ENCODE results near the gene RRAD.

Gene RRAD

DNA sequence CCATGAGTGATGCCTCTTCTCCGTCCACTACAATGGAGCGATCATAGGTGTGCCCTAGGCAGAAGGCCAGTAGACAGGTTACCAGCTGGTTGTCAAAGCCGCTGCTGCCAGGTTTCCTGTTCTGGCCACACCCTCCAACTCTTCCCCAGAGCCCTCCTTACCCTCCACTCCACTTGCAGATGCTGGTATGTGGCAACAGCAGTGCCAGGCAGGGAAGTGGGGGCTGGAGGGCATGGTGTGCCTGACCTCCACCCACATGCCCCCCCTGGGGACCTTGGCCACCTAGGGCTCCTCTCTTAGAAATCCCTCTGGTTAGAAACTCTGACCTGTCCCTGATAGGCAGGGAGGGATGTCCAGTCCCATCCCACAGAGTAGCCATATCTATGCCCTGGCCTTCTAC is 1.5 kb downstream of the RRAD start:
- TF ChIP-seq, protein P1, sequence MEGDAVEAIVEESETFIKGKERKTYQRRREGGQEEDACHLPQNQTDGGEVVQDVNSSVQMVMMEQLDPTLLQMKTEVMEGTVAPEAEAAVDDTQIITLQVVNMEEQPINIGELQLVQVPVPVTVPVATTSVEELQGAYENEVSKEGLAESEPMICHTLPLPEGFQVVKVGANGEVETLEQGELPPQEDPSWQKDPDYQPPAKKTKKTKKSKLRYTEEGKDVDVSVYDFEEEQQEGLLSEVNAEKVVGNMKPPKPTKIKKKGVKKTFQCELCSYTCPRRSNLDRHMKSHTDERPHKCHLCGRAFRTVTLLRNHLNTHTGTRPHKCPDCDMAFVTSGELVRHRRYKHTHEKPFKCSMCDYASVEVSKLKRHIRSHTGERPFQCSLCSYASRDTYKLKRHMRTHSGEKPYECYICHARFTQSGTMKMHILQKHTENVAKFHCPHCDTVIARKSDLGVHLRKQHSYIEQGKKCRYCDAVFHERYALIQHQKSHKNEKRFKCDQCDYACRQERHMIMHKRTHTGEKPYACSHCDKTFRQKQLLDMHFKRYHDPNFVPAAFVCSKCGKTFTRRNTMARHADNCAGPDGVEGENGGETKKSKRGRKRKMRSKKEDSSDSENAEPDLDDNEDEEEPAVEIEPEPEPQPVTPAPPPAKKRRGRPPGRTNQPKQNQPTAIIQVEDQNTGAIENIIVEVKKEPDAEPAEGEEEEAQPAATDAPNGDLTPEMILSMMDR (conservative IDR thresholded peaks at IDR 0.05; ENCODE audit: low read depth, low read length) = no peak
- H3K4me3 ChIP-seq (ENCODE audit: low read length) = peak overlapping the region; percentile 52
- no peak for DNase-seq (ENCODE audit: low read depth)

DNA sequence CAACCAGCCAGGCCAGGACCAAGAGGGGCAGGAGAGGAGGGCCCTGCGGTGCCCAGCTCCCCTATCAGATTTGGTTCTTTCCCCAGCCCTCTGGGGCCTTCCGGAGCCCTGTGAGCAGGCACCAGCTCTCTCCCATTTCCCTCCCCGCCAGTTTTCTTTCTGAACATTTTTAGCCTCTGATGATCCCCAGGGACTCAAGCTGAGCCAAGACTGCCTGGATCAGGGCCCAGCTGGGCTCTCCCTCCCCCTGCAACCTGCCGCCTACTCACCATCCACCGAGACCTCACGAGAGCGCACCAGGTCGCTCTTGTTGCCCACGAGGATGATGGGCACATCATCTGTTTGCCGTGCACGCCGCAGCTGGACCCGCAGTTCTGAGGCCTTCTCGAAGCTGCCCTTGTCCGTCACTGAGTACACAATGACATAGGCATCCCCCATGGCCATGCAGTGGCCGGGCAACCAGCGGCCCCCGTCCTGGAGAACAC is 2.0 kb downstream of the RRAD start:
- H3K4me3 ChIP-seq (ENCODE audit: low read length) = peak overlapping the region; percentile 15
- TF ChIP-seq, protein P1 (conservative IDR thresholded peaks at IDR 0.05; ENCODE audit: low read depth, low read length) = no peak
- DNase-seq (ENCODE audit: low read depth) = no peak

DNA sequence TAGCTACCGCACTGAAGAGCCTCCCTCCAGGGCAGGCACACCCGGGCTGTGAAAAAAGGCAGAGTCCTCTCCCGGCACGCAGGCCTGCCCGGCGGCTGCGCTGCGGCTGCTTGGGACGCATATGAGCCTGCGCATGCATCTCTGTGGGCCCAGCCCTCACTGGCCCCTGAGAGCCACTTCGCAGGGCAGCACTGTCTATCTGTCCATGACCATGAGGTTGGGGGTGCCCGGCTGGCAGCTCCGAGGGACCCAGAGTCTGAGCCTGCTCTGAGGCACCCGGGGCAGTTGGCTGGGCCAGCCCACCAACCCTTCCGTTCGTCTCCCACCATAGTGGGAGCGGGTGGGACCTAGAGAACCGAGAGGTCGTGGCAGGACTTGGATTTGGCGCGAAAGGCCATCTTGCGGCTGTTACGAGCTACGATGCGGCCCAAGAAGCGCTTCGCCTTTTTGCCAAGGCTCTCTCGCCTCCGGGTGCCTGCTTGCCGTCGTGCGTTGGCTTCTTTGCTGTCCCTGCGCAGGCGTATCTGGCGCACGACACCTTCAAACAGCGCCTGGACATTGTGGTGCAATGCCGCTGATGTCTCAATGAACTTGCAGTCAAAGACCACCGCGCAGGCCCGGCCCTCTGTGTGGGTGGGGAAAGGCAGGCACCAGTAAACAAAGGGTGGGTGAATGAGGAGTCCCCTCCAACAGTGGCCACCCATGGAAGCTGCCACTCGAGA is 3.4 kb downstream of the RRAD start:
- TF ChIP-seq, protein P1 (conservative IDR thresholded peaks at IDR 0.05; ENCODE audit: low read depth, low read length) = no peak
- no peak for DNase-seq (ENCODE audit: low read depth)
- H3K4me3 ChIP-seq (ENCODE audit: low read length) = no peak overlapping the region

DNA sequence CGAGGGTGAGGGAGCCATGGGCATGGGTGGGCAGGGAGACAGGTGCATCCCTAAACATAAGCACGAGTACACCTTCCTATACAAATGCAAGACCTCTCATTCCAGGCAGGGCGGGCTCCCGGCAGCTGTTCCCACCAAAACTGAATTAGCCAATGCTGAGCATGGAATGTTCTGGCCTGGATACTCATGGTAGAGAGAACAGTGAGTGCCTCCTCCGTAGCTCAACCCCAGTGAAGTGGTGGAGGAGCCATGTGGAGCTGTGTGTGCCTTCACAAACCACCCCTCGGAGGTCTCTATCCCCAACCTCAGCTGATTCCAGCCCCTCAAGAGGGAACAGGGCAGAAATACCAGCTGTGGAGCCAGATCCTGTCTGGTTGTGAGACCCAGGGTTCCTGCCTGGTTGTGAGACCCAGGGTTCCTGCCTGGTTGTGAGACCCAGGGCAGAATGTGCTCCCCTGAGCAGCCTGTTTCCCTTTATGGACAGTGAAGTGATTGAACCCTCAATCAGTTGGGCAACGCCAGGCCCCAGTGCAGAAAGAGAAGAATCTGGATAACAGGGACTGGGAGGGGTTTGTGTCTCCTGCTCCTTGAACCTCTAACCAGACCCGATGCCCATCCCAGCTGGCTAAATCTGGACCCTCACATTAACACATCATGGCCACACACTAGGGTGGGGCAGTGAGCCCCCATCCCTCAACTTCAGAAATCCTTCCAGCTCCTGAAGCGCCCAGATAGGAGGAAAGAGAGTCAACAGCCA is 4.2 kb downstream of the RRAD start:
- no peak overlapping the region for H3K4me3 ChIP-seq (ENCODE audit: low read length)
- DNase-seq (ENCODE audit: low read depth) = no peak
- TF ChIP-seq, protein P1 (conservative IDR thresholded peaks at IDR 0.05; ENCODE audit: low read depth, low read length) = no peak

DNA sequence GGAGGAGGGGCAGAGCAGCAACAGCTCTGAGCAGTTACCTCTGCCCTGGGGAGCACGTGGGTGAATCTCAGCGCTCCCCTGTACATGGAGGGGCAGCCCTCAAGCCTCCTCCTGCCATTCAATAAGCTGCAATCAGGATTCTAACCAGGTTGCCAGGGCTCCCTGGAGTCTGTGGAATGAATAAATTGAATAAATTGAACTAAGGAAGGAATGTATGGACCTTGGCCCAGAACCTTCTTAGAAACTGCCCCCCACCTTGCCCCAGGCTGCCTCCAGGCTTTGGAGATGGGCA is 5.1 kb downstream of the RRAD start:
- TF ChIP-seq, protein P1 (conservative IDR thresholded peaks at IDR 0.05; ENCODE audit: low read depth, low read length) = no peak
- DNase-seq (ENCODE audit: low read depth) = no peak
- H3K4me3 ChIP-seq (ENCODE audit: low read length) = no peak overlapping the region

DNA sequence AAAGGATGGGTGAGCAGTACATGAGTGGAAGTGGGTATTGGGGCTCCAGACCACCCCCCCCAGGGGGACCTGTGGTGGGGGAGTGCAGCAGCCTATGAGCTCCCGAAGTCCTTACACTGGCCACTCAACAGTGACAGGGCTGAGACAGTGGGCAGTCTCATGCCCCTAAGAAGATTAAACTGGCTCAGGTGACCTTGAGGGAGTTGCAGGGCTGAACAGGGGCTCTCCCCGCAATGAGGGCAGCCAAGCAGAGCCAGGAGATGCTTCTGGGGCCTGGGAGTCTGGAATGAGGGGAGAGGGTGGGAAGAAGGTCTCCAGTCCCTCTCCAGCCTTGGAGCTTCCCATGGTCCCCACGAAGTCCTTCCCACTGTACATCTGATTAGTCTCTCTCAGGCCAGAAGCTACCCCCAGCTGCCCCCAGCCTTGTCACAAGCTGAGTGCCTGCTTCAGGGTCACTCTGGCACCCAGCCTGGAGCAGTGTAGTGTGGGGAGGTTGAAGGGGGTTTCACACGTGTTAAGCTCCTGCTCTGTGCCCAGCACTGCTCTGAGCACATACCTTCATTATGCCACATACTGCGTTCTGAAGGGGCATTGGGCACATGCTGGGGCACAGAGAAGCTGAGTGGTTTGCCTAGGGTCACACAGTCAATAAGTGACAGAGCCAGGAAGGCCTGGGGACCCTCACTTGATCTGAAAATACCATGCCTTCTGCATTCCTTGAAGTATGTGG is 5.6 kb downstream of the RRAD start:
- TF ChIP-seq, protein P1 (conservative IDR thresholded peaks at IDR 0.05; ENCODE audit: low read depth, low read length) = no peak
- no peak overlapping the region for H3K4me3 ChIP-seq (ENCODE audit: low read length)
- no peak for DNase-seq (ENCODE audit: low read depth)

All from retinal pigment epithelial cell (primary cell).